NCI-H2081 (cell line): ENCODE data around the gene DLX4.

Experiments used
- DNase-seq, 2 experiments: peaks; one replicate each; lab custom pipeline; 2025; lab: John Stamatoyannopoulos, UW

The DLX4 gene

GRCh38 chr17:49987290-49987585, 18.2 kb downstream of the DLX4 start:
- DNase-seq = no peak

- DNase-seq = peak in 1 of 2 experiments; percentile 39
Measured at GRCh38 chr17:49987681-49988441, 18.9 kb downstream of the DLX4 start.

- DNase-seq = no peak
Measured at GRCh38 chr17:49989518-49989880, 20.5 kb downstream of the DLX4 start.

GRCh38 chr17:49990331-49990730, 21.3 kb downstream of the DLX4 start:
- no peak for DNase-seq

- DNase-seq = no peak
Measured at GRCh38 chr17:49990921-49991320, 21.9 kb downstream of the DLX4 start.

GRCh38 chr17:49991409-49991808, 22.4 kb downstream of the DLX4 start:
- no peak for DNase-seq

- no peak for DNase-seq
Measured at GRCh38 chr17:49992191-49992932, 23.4 kb downstream of the DLX4 start.

- no peak for DNase-seq
Measured at GRCh38 chr17:49992933-49993422, 24.0 kb downstream of the DLX4 start.

- DNase-seq = peak; percentile 16 to 40
Measured at GRCh38 chr17:49993423-49994060, 24.6 kb downstream of the DLX4 start.

- DNase-seq = no peak
Measured at GRCh38 chr17:49994085-49995054, 25.4 kb downstream of the DLX4 start.

- DNase-seq = peak; percentile 38 to 65
Measured at GRCh38 chr17:49995055-49995738, 26.2 kb downstream of the DLX4 start, which contains the start of gene DLX3. DLX3 (minus strand) TSS chr17:49995224; CDS start chr17:49994998, 226 bp downstream.

GRCh38 chr17:49996121-49996494, 27.1 kb downstream of the DLX4 start:
- no peak for DNase-seq

- DNase-seq = peak; percentile 24 to 32
Measured at GRCh38 chr17:49996495-49997300, 27.7 kb downstream of the DLX4 start.

- DNase-seq = no peak
Measured at GRCh38 chr17:49997301-49997650, 28.3 kb downstream of the DLX4 start.

GRCh38 chr17:49997773-49998703, 29.0 kb downstream of the DLX4 start:
- DNase-seq = peak; percentile 89 to 95

- DNase-seq = no peak
Measured at GRCh38 chr17:49998836-49999511, 30.0 kb downstream of the DLX4 start.

GRCh38 chr17:50003911-50004310, 34.9 kb downstream of the DLX4 start:
- DNase-seq = no peak

- DNase-seq = no peak
Measured at GRCh38 chr17:50009282-50009681, 40.3 kb downstream of the DLX4 start.

GRCh38 chr17:50013079-50013478, 44.1 kb downstream of the DLX4 start:
- DNase-seq = no peak
